NCI-H774 (cell line): ENCODE results near the gene SYNE4.
"Not testable (repeated sequence)": the region's sequence is repeated elsewhere in the genome, so short reads cannot be mapped to it uniquely, and the experiment has no call there.

Experiments used
- DNase-seq: peaks from one replicate; lab custom pipeline; 2025; lab: John Stamatoyannopoulos, UW

SYNE4 gene

DNA sequence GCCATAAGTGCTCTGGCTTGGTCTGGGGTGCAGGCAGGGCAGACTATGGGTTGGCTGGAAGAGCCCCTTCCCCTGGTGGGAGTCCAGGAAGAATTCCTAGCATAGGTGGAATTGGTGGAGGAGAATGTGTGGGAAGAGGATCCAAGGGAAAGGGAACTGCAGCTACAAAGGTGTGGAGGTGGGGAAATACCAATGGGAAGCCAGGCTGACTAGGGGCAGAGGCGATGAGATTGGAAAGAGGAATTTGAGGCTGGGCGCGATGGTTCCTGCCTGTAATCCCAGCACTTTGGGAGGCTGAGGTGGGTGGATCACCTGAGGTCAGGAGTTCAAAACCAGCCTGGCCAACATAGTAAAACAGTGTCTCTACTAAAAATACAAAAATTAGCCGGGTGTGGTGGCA is 18.5 kb downstream of the SYNE4 start:
- DNase-seq = no peak

DNA sequence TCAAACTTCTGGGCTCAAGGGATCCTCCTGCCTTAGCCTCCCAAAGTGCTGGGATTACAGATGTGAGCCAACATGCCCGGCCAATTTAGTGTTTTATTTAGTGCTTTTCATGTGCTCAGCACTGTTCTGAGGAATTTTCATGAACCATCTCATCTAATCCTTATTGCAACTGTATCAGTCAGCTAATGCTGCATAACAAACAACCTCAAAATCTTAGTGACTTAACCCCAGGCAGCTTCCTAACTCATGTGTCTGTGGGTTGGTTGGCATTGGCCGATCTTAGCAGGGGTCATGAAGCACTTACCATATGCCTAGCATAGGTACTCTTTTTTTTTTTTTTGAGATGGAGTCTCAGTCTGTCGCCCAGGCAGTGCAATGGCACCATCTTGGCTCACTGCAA is 19.8 kb downstream of the SYNE4 start:
- DNase-seq = no peak

DNA sequence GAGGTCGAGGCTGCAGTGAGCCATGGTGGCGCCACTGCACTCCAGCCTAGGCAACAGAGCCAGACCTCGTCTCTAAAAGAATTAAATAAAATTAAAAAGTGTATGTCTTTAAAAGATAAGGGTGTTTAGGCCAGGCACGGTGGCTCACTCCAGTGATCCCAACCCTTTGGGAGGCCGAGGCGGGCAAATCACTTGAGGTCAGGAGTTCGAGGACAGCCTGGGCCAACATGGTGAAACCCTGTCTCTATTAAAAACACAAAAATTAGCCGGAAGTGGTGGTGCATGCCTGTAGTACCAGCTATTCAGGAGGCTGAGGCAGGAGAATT is 21.1 kb downstream of the SYNE4 start:
- no peak for DNase-seq

DNA sequence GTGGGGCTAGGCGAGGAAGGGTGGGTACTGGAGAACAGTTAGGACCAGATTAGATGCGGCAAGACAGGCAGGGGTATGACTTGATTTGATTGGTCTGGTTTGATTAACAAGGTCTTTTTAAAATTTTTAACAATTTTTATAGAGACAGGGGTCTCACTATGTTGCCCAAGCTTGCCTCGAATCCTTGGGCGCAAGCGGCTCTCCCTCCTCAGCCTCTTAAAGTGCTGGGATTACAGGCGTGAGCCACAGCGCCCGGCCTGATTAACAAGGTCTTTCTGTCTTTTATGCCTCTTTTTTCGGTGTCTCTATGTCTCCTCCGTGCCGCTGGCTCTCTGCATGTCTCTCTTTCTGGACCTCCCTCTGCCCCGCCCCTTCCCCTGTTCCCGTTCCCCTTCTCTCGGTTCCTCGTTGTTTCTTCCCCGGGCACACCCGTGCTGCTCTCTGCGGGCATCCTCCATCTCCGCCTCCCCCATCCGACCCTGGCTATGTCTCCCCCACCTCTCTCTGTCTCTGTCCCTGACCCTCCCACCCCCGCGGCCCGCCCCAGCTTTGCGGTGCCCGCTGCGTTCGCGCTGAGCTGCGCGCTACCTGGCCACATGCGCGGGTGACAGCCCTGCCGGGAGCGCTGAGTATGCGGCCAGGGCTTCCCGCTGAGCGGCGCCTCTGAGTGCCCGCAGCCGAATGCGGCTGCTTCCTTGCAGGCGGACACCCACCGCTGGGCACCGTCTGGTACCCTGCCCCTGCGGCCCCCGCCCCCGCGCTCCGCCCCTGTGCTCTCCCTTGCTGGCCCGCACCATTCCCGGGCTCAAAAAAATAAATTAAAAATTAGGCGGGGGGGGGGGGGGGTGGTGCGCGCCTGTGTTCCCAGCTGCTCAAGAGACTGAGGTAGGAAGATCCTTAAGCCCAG is 21.7 kb downstream of the SYNE4 start:
- DNase-seq = no peak

DNA sequence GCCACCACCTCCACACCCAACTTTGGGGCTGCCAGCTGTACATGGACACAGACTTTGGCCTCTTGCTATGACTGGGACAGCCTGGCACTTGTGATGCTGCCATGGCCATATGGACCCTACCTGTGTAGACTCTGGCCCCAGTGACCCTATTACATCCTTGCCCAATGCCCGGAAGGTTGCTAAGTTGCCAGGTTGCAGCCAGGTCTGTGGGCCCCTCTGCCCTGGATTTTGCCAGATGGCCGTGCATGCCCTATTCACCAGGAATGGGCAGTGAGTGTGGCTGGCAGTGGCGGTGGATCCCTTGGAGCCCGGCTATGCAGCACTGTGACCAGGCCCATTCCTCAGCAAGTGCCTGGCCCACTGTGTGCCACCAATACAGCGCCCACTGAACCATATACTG is 22.5 kb downstream of the SYNE4 start:
- DNase-seq = no peak

DNA sequence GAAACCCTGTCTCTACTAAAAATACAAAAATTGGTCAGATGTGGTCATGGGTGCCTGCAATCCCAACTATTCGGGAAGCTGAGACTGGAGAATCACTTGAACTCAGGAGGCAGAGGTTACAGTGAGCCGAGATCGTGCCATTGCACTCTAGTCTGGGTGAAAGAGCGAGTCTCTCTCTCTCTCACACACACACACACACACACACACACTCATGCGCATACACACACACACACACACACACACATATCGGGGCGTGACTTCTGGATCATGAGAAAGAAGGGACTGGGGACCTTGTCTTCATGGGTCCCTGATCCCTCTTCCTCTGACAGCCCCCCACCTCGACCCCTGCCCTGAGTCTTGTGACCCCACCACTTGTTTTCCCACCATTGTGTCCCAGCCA is 25.4 kb downstream of the SYNE4 start:
- DNase-seq = no peak

DNA sequence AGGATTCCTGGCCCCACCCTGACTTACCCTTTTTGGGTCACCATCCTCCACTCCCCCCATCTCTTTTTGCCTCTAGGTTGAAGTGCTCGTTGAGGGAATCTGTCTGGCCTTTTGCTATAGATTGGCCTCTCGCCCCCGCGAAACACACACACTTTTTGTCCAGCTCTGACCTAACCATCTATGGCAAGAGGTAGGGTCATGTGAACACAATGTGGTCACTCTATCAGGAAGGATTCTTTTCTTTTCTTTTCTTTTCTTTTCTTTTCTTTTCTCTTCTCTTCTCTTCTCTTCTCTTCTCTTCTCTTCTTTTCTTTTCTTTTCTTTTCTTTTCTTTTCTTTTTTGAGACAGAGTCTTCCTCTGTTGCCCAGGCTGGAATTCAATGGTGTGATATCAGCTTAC is 27.6 kb downstream of the SYNE4 start:
- not testable (repeated sequence) for DNase-seq

DNA sequence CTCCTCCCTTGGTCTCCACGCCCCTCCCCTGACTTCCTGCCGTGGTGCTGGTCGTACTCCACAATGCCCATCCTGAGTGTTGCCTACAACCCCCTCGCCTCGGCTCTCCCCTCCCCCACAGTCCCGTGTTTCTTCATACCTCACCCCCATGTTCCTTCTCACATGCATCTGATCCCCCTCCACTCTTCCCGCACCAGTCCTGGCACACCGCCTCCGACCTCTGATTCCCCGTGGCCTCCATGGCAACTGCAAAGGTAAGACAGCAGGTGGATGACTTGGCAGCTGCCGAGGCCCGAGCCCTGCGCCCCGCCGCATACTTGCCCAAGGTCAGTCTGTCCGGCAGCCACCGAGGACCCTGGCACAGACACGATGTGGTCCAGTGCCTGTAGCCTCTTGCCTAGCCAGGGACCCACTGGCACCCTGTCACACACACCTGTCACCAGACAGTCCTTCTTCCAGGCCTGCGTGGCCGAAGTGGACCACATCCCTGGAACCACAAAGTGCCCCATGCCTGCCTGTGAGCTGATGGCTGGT is 29.7 kb downstream of the SYNE4 start:
- no peak for DNase-seq

DNA sequence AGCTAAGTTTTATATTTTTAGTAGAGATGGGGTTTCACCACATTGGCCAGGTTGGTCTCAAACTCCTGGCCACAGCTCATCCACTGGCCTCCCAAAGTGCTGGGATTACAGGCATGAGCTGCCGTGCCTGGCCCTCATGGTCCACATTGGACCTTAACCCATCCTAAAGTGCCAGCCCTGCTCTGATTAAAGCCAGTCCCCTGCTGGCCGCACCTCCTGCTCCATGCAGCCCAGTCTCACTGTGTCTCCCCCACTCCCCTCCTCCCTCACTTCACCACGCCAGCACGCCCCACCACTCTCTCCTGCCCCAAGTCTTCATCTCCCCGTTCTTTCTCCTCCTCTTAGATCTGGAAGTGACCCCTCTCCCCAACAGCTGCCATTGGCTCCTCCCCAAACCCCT is 30.3 kb downstream of the SYNE4 start:
- no peak for DNase-seq

DNA sequence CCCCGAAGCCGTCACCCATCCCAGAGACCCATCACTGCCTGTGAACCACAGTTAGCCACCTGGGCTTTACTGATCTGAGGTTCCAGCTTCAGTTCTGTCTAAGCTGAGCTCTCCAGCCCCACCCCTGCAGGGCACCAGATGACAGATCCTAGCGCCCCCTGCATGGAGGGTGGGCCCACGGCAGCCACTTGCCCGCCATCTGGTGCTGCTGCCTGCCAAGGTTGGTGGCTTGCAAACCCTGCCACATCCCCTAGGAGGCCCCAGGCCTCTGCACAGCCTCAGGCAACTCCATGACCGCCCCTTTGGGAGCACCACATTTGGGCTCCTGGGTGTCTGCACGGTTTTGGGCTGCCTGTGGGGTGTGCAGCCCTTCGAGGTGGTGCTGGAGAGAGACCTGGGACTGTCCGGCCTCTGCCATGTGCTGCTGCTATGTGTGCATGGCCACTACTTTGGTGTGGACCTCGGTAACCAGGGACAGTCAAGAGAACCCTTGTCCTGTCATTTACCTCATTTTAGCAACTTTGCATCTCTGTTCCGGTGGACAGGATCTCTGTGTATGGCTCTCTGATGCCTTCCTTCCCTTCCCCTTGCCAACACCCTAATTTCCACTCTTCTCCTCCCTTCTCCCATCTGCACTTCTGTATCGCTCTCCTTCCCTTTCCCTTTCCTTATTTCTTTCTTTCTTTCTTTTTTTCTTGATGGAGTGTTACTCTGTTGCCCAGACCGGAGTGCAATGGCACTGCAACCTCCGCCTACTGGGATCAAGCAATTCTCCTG is 31.0 kb downstream of the SYNE4 start:
- DNase-seq = no peak

DNA sequence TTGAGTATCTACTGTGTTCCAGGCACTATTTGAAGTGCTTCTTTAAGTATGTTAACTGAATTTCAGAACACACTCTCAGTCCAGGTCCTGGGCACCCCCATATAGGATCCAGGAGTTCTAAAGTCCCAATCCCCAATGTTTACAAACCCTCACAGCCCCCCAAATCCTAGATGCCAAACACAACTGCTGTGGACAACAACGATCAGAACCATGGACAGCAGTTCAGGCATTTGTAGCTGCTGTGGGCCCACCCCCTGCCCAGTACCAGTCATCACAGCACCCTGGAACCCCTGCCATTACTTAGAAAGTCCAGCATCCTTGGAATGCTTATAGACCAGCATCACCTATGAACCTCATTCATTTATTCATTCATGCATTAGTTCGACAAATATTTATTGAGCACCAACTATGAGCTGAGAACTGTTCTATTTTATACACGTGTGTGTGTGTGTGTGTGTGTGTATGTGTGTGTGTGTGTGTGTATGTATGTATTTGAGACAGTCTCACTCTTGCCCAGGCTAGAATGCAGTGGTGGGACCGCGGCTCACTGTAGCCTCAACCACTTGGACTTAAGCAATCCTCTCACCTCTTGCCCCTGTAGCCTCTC is 32.9 kb downstream of the SYNE4 start:
- DNase-seq = no peak

DNA sequence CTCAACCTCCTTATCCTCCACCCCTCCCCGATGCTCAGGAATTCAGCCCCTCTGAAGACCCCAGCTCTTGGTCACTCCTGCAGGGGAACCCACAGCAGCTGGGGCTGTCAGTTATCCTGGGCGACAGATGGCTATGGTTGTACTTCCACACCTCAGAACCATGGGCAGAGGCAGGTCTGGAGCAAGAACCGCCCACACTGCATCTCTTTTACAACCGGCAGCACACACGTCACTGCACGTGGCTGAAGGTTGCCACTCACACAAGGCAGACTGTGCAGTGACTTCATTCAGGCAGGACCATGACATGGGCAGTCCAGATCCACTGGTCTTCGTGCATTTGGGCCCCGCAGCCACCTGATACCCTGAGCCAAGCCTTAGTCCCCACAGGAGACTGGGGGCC is 35.1 kb downstream of the SYNE4 start:
- DNase-seq = no peak

DNA sequence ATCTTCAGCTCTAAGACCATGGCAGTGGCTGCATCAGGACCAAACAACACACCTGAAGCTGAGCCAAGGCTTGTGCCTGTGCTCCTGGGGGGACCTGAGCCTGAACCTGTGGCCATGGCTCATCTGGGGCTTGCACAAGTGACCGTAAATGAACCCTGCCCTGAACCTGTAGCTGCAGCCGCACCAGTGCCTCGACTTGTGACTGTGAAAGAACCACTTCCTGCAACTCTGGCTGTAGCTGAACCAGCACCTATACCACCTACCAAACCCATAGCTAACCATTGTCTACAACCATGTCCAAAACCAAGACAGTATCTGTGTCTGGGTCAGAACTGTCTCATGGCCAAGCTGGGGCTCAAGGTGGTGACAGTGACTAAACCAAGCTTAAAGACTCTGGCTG is 41.8 kb downstream of the SYNE4 start:
- no peak for DNase-seq

DNA sequence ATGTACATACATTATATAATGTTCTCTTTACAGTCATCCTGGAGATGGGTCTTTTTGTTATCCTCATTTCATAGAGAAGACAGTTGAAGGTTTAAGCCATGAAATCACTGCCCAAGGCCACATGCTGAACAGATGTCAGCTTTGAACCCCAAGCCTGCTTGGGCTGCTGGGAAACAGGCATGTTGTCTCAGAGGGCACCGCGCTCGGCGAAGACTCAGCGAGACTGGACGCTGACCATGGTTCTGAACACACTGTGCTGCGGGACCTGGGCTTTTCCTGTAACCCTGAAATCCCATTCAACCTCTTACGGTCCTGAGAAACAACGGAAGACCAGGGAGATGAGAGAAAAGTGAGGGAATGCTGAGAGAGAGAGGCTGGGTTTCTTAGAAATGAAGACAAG is 45.1 kb downstream of the SYNE4 start:
- no peak for DNase-seq

DNA sequence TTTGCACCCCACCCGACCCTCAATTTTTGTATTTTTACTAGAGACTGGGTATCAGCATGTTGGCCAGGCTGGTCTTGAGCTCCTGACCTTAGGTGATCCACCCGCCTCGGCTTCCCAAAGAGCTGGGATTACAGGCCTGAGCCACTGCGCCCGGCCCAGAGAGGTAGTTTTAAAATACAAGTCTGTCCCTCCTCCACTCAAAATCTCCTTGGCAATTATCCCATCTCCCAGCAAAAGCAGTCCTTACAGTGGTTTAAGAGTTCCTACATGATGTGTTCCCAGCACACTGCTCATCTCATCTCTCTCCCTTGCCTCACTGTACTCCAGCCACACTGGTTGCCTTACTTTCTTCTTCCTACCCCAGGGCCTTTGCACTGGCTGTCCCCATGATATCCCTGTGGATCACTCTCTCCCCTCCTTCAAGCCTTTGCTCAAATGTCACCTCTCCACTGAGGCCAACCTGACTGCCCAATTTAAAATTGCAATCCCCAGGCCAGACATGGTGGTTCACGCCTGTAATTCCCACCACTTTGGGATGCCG is 48.1 kb downstream of the SYNE4 start:
- no peak for DNase-seq

DNA sequence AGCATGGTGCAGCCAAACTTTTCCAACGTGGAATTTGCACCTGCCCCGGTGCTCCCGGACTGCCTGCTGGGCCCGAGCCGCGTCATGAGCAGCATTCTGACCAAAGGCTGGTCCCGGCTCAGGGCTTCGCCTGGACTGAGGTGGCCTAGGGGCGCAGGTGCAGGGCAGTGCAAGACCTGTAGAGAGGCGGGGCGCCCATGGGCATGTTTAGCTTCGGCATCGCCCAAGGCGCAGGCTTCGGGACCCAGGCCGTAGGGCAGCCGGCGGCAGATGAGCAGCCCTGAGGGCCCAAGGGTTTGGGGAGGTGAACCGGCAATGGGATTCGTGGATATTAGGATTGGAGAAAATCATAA is 48.7 kb downstream of the SYNE4 start:
- no peak for DNase-seq

DNA sequence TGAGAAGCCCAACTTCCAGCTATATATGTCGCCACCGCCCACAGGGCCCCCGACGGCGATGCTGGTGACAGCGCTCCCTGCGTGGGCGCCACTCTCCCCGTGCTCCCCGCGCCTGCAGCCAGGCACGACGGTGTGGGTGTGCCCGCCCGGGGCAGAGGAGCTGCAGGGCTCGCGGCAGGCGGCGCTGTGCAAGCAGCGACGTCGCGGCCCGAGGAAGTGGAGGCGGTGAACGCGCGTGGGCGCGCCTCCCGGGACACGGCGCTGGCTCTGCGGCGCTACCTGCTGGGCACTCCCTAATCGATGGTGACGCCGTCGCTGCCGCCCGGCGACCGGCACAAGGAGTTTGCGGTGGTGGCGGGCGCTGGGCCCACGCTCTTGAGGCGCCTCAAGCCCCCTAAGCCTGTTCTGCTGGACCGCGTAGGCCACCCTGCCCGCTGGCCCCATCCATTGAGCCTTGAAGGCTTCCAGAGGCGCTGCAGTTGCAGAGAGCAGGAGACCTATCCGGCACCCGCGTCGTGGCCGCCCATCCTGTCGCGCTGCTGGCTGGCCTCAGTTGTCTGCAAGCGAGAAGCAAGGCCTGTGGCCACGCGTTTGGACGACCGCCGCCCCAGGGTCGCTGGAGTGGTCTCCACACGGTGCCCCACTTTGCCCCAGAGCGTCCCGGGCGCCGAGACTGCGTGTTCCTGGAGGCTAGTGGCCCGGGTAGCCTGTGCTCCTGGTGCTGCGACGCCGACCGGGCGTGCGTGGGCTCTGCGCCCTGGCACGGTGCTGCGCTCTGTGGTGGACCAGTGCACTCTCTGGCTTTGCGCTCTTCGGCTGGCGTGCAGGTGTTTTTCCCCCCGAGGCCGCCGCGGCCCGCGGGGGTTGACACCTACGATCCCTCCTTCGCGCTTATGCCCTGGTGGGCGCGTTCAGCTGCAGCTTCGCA is 49.3 kb downstream of the SYNE4 start:
- DNase-seq = no peak

DNA sequence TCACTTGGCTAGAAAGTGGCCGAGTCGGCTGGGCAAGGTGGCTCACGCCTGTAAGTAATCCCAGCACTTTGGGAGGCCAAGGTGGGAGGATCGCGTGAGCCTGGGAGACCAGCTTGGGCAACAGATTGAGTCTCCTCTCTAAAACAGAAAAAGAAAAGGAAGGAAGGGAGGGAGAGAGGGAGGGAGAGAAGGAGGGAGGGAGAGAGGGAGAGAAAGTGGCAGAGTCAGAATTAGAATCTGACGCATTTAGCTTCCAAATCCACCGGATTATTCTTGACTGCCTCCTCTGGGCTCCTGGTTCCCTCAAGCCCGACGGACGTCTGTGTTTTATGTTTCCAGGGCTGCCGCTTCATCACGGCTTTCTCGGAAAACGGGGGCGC is 50.0 kb downstream of the SYNE4 start:
- DNase-seq = no peak

DNA sequence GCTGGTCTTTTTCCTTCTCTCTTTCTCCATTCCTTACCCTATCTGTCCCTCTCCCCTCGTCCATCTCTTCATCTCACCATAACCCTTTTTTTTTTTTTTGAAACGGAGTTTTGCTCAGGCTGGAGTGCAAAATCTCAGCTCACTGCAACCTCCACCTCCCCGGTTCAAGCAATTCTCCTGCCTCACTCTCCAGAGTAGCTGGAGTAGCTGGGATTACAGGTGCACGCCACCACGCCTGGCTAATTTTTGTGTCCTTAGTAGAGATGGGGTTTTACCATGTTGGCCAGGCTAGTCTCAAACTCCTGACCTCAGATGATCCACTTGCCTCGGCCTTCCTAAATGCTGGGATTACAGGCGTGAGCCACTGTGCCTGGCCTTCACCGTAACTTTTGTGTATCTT is 51.2 kb downstream of the SYNE4 start:
- DNase-seq = not testable (repeated sequence)

DNA sequence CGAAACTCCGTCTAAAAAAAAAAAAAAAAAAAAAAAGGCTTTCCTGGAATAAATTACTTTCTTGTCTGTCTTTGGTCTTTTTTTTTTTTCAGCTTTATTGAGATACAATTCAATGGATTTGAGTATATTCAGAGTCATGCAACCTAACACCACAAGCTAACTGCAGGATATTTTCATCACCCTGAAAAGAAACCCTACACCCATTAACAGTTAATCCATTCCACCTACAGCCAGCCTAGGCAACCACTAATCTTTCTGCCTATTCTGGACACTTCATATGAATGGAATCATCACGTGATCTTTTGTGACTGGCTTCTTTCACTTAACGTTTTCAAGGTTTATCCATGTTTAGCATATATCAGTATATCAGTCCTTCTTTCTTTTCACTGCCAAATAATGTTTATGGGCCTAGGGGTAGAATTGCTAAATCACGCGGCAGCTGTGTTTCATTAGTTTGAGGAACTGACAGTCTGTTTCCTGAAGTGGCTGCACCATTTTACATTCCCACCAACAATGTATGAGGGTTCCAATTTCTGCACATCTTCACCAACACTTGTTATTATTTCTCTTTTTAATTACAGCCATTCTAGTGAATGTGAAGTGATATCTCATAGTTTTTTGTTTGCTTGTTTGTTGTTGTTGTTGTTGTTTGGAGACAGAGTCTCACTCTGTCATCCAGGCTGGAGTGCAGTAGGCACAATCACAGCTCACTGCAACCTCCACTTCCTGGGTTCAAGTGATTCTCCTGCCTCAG is 52.6 kb downstream of the SYNE4 start:
- no peak for DNase-seq
